Smooth muscle cell of the brain vasculature (primary cell): ENCODE data around the gene ACBD7.
A peak's percentile ranks its signal among the peaks of the same experiment; 100 is the strongest.

Experiments used
- DNase-seq: peaks from one replicate; pipeline ENCODE4 v3.0.0-alpha.2; 2012; ENCODE audit warnings: low read depth, low spot score

Gene ACBD7

GRCh38 chr10:15091418-15091817, 2.8 kb upstream of the ACBD7 start:
- no peak for DNase-seq

GRCh38 chr10:15084502-15084922, 4.1 kb downstream of the ACBD7 start:
- peak; percentile 91 for DNase-seq

- DNase-seq = no peak
Observed at GRCh38 chr10:15083674-15084501, 4.7 kb downstream of the ACBD7 start.

- DNase-seq = no peak
Observed at GRCh38 chr10:15075421-15075820, 13.2 kb downstream of the ACBD7 start.

GRCh38 chr10:15072358-15072757, 16.2 kb downstream of the ACBD7 start:
- DNase-seq = no peak

- no peak for DNase-seq
Observed at GRCh38 chr10:15069230-15069629, 19.3 kb downstream of the ACBD7 start.

- DNase-seq = no peak
Observed at GRCh38 chr10:15068802-15069201, 19.8 kb downstream of the ACBD7 start.

- DNase-seq = no peak
Observed at GRCh38 chr10:15067154-15067553, 21.4 kb downstream of the ACBD7 start.

GRCh38 chr10:15060638-15061037, 27.9 kb downstream of the ACBD7 start:
- no peak for DNase-seq

GRCh38 chr10:15059914-15060313, 28.7 kb downstream of the ACBD7 start:
- DNase-seq = no peak

- DNase-seq = no peak
Observed at GRCh38 chr10:15058689-15059088, 29.9 kb downstream of the ACBD7 start.

GRCh38 chr10:15053061-15053460, 35.5 kb downstream of the ACBD7 start:
- no peak for DNase-seq

- DNase-seq = no peak
Observed at GRCh38 chr10:15052121-15052520, 36.5 kb downstream of the ACBD7 start.

GRCh38 chr10:15049533-15049932, 39.0 kb downstream of the ACBD7 start:
- DNase-seq = no peak

GRCh38 chr10:15046626-15047025, 42.0 kb downstream of the ACBD7 start:
- DNase-seq = peak; percentile 61

- no peak for DNase-seq
Observed at GRCh38 chr10:15045380-15045779, 43.2 kb downstream of the ACBD7 start.

GRCh38 chr10:15043674-15044073, 44.9 kb downstream of the ACBD7 start, which contains the start of gene OLAH:
TSS of gene OLAH (plus strand) at chr10:15043943. CDS start at chr10:15047289, 3,346 bp downstream.
- no peak for DNase-seq

- no peak for DNase-seq
Observed at GRCh38 chr10:15038416-15038815, 50.2 kb downstream of the ACBD7 start.

GRCh38 chr10:15037691-15038090, 50.9 kb downstream of the ACBD7 start:
- no peak for DNase-seq

- peak; percentile 88 for DNase-seq
Observed at GRCh38 chr10:15035385-15036301, 52.9 kb downstream of the ACBD7 start.

- no peak for DNase-seq
Observed at GRCh38 chr10:15027741-15028140, 60.8 kb downstream of the ACBD7 start.
